Osteocyte (in vitro differentiated cells): ENCODE data around the gene MIS18BP1. TPM values are rescaled to one million over a fixed set of nuclear protein-coding genes. Genes with fewer than 3 reads are reported as not detected.

Experiments
- DNase-seq: peaks from one replicate; pipeline ENCODE4 v3.0.0; 2021; ENCODE audit warnings: mixed read lengths; ENCODE audit not compliant: unreplicated experiment; ENCODE audit errors: extremely low spot score
- H3K27ac Mint-ChIP-seq: one replicate; pipeline ENCODE4 v1.8.0; 2021; ENCODE audit warnings: mild to moderate bottlenecking, mixed read lengths; ENCODE audit not compliant: unreplicated experiment
- H3K27me3 Mint-ChIP-seq: one replicate; pipeline ENCODE4 v1.8.0; 2021; ENCODE audit warnings: mixed read lengths; ENCODE audit not compliant: unreplicated experiment
- H3K36me3 Mint-ChIP-seq: one replicate; pipeline ENCODE4 v1.8.0; 2021; ENCODE audit warnings: mixed read lengths; ENCODE audit not compliant: unreplicated experiment
- H3K4me1 Mint-ChIP-seq: one replicate; pipeline ENCODE4 v1.8.0; 2021; ENCODE audit warnings: mixed read lengths; ENCODE audit not compliant: unreplicated experiment
- H3K4me3 Mint-ChIP-seq: one replicate; pipeline ENCODE4 v1.8.0; 2021; ENCODE audit warnings: mild to moderate bottlenecking, moderate library complexity, mixed read lengths; ENCODE audit not compliant: unreplicated experiment
- H3K9me3 Mint-ChIP-seq: one replicate; pipeline ENCODE4 v1.8.0; 2021; ENCODE audit warnings: mixed read lengths; ENCODE audit not compliant: unreplicated experiment
- CTCF ChIP-seq: fragments of 200-600 bp; sonication (generic); IDR thresholded peaks from 2 replicates; pipeline ENCODE4 v1.5.0; 2021; ENCODE audit warnings: antibody characterized with exemption, mild to moderate bottlenecking, moderate library complexity
- total RNA-seq: library from RNA; stranded (reverse); gene quantifications from 2 replicates; pipeline ENCODE4 v1.2.1, GENCODE V29; 2021

The MIS18BP1 gene
- total RNA-seq, 1 donor from 2014 or later: 14.2 TPM

- Mint-ChIP-seq H3K27me3 (no peaks in the 10 kb centered on the region), H3K4me1 (no peaks in the 10 kb centered on the region), H3K4me3 (no peak overlapping the region), H3K36me3 (no peaks in the 10 kb centered on the region), H3K27ac (no peak overlapping the region), H3K9me3 (no peaks in the 10 kb centered on the region)
- no peak for DNase-seq
- TF ChIP-seq CTCF: no peak
Measured at GRCh38 chr14:45156067-45156466, 96.9 kb downstream of the MIS18BP1 start.

Other genes with a start within 250 kb of the MIS18BP1 start
- 41.7 and 44.5 TPM in 2 replicates for gene PRPF39, start 169.1 kb downstream of the MIS18BP1 start, total RNA-seq
- gene FKBP3, start 118.7 kb downstream of the MIS18BP1 start, total RNA-seq: 50.2 and 55.6 TPM in 2 replicates
- gene FANCM, start 117.3 kb downstream of the MIS18BP1 start, total RNA-seq: 4.4 TPM in 2 replicates